ENCODE measurements around the gene BTBD9.

The BTBD9 gene

GRCh38 chr6:38542031-38542430, 97.7 kb downstream of the BTBD9 start:
- FAIRE-seq (no peak), DNase-seq (ENCODE audit: insufficient read length, low spot score) (no peak)
- TF ChIP-seq POLR2A (IDR thresholded peaks at IDR 0.05; ENCODE audit: low read depth, low read length): no peak

GRCh38 chr6:38533064-38533463, 106.7 kb downstream of the BTBD9 start:
- TF ChIP-seq POLR2A (IDR thresholded peaks at IDR 0.05; ENCODE audit: low read depth, low read length): no peak
- FAIRE-seq (no peak), DNase-seq (ENCODE audit: insufficient read length, low spot score) (no peak)

GRCh38 chr6:38531134-38531533, 108.6 kb downstream of the BTBD9 start:
- FAIRE-seq (no peak), DNase-seq (ENCODE audit: insufficient read length, low spot score) (no peak)
- TF ChIP-seq POLR2A (IDR thresholded peaks at IDR 0.05; ENCODE audit: low read depth, low read length): no peak

- TF ChIP-seq POLR2A (IDR thresholded peaks at IDR 0.05; ENCODE audit: low read depth, low read length): no peak
- FAIRE-seq: no peak
Measured at GRCh38 chr6:38528196-38528965, 111.3 kb downstream of the BTBD9 start.

GRCh38 chr6:38527371-38527770, 112.4 kb downstream of the BTBD9 start:
- FAIRE-seq (no peak), DNase-seq (ENCODE audit: insufficient read length, low spot score) (no peak)
- TF ChIP-seq POLR2A (IDR thresholded peaks at IDR 0.05; ENCODE audit: low read depth, low read length): no peak

More at GRCh38 chr6:38528196-38528965, 111.3 kb downstream of the BTBD9 start:
- DNase-seq (ENCODE audit: insufficient read length, low spot score): no peak

- FAIRE-seq (no peak), DNase-seq (ENCODE audit: insufficient read length, low spot score) (no peak)
- TF ChIP-seq POLR2A (IDR thresholded peaks at IDR 0.05; ENCODE audit: low read depth, low read length): no peak
Measured at GRCh38 chr6:38525888-38526287, 113.8 kb downstream of the BTBD9 start.

- DNase-seq (ENCODE audit: insufficient read length, low spot score): no peak
- no peak for FAIRE-seq
- TF ChIP-seq POLR2A (IDR thresholded peaks at IDR 0.05; ENCODE audit: low read depth, low read length): no peak
Measured at GRCh38 chr6:38524436-38525145, 115.1 kb downstream of the BTBD9 start.

GRCh38 chr6:38522322-38522721, 117.4 kb downstream of the BTBD9 start:
- FAIRE-seq (no peak), DNase-seq (ENCODE audit: insufficient read length, low spot score) (no peak)
- TF ChIP-seq POLR2A (IDR thresholded peaks at IDR 0.05; ENCODE audit: low read depth, low read length): no peak

GRCh38 chr6:38518511-38519304, 121.0 kb downstream of the BTBD9 start:
- FAIRE-seq: no peak
- TF ChIP-seq POLR2A (IDR thresholded peaks at IDR 0.05; ENCODE audit: low read depth, low read length): no peak
- no peak for DNase-seq (ENCODE audit: insufficient read length, low spot score)

GRCh38 chr6:38517005-38517404, 122.7 kb downstream of the BTBD9 start:
- no peak for DNase-seq (ENCODE audit: insufficient read length, low spot score)
- TF ChIP-seq POLR2A (IDR thresholded peaks at IDR 0.05; ENCODE audit: low read depth, low read length): no peak
- peak; percentile 52 for FAIRE-seq

GRCh38 chr6:38514399-38514798, 125.3 kb downstream of the BTBD9 start:
- TF ChIP-seq POLR2A (IDR thresholded peaks at IDR 0.05; ENCODE audit: low read depth, low read length): no peak
- no peak for FAIRE-seq
- DNase-seq (ENCODE audit: insufficient read length, low spot score): no peak

GRCh38 chr6:38512211-38512610, 127.5 kb downstream of the BTBD9 start:
- DNase-seq (ENCODE audit: insufficient read length, low spot score) (no peak), FAIRE-seq (no peak)
- TF ChIP-seq POLR2A (IDR thresholded peaks at IDR 0.05; ENCODE audit: low read depth, low read length): no peak

- FAIRE-seq: no peak
- no peak for DNase-seq (ENCODE audit: insufficient read length, low spot score)
- no peak for TF ChIP-seq POLR2A (IDR thresholded peaks at IDR 0.05; ENCODE audit: low read depth, low read length)
Measured at GRCh38 chr6:38510205-38510604, 129.5 kb downstream of the BTBD9 start.

- FAIRE-seq: no peak
- DNase-seq (ENCODE audit: insufficient read length, low spot score): no peak
- no peak for TF ChIP-seq POLR2A (IDR thresholded peaks at IDR 0.05; ENCODE audit: low read depth, low read length)
Measured at GRCh38 chr6:38509713-38510112, 130.0 kb downstream of the BTBD9 start.
